ENCODE data around the gene ACSF3.

The ACSF3 gene

GRCh38 chr16:89095491-89095951 is 1.9 kb downstream of the ACSF3 start:
- TF ChIP-seq CTCF (IDR thresholded peaks at IDR 0.05; ENCODE audit: insufficient read depth, low read depth, low read length, missing control alignments), result no peak
- DNase-seq (ENCODE audit: low read depth), result no peak
- H3K4me3 ChIP-seq (ENCODE audit: low read length), result no peak overlapping the region

DNA sequence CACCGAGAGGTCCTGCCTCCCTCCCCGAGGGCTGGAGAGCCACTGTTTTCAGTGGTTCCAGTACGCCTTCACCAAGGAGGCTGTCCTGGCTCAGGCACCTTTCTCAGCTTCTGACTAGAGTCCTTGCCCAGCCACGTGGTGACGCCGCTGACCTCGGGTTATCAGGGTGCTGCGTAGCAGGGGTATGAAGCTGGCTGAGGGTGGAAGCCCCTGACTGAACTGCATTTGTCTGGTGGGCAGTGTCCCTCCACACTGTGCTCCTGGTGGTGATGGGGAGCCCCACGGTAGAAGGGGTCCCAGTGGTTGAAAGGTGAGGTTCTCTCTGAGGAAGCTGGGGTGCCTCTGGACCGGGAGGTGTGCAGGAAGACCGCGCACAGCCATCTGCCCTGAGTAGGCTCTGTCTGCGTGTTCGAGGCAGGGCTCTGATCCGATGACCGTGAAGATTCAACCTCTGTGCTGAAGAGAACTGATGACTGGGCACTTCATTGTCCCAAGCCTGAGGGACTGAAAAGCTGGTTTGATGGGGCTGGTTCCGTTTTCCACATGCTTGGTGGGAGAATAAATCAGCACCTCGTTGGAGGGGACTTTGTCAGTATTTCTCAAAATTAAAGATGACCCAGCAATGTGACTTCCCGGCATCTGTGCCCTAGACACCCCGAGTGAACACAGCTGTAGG is 2.5 kb downstream of the ACSF3 start:
- no peak for TF ChIP-seq CTCF (IDR thresholded peaks at IDR 0.05; ENCODE audit: insufficient read depth, low read depth, low read length, missing control alignments)
- DNase-seq (ENCODE audit: low read depth), result no peak
- no peak overlapping the region for H3K4me3 ChIP-seq (ENCODE audit: low read length)

DNA sequence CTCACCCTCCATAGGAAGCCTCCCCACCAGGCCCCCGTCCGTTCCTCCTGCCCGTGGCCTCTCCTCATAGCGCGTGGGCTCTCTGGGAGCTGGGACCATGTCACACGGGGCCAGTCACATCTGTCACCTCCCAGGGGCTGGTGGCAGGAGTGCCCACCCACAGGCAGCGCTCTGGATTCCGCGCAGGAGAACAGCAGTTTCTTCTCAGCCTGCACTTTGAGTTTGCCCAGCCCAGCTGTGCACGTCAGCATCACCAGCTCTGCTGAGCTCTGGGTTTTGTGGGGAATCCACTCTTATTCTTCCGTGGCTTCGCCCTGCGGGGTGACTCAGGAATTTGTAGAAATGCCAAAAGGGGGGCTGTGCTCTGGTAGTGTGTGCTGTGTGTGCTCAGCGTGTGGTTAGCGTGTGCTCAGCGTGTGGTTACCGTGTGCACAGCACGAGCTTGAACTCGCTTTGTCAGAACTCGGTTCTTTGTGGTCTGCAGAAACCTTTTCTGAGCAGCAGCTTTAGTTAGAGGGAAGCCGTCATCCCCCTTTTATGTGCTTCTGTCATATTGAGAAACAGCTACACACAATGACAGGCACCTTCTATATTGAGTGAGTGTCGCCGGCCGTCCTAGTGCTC is 3.2 kb downstream of the ACSF3 start:
- no peak overlapping the region for H3K4me3 ChIP-seq (ENCODE audit: low read length)
- DNase-seq (ENCODE audit: low read depth), result no peak
- TF ChIP-seq CTCF (IDR thresholded peaks at IDR 0.05; ENCODE audit: insufficient read depth, low read depth, low read length, missing control alignments), result no peak

DNA sequence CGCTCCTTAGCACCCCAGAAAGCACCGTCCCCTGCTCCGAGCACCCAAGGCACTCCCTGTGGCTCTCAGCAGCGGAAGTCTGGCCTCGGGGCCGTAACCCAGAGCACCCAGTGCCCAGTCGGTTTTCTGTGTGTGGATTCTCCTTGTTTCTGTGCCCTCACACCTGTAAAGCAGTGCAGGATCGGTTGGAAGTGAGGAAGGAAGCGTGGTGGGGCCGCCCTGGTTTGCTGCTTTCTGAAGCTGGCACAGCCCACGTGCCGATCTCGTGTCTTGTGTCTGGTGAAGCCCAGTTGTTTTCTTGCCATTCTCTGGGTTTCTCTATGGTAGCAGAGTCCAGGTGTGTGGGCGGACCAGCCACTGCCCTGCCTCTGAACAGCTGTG is 3.7 kb downstream of the ACSF3 start:
- H3K4me3 ChIP-seq (ENCODE audit: low read length), result no peak overlapping the region
- no peak for DNase-seq (ENCODE audit: low read depth)
- TF ChIP-seq CTCF (IDR thresholded peaks at IDR 0.05; ENCODE audit: insufficient read depth, low read depth, low read length, missing control alignments), result no peak

DNA sequence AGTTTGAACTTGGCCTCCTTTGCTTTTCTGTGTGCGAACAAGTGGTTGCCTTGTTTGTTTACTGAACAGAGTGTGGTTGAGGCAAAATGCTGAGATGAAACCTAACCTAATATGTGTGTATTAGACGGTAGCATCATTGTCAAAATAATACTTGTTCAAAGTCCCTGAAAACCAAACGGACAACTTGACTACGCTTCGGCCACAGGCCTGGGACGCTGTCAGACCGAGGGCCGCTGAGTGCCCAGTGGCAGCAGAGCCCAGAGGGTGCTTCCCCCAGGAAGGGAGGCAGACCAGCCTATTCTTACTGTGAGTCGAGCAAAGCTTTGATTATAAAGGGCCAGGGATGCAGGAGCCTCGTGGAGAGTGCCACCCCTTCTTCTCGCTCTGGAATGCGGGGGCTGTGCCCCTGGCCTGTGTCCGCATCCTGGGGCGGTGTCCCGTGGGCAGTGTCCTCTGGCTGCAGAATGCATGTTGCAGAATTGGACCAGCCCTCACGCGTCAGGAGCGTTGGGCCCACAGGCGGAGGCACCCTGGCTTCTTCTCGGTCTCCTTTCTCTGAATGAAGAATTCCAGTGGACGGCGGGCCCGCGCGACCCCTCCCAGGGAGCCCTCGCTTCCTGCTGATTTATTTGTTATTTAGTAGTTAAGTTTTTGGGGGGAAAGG is 5.2 kb downstream of the ACSF3 start:
- DNase-seq (ENCODE audit: low read depth), result no peak
- no peak overlapping the region for H3K4me3 ChIP-seq (ENCODE audit: low read length)
- TF ChIP-seq CTCF (IDR thresholded peaks at IDR 0.05; ENCODE audit: insufficient read depth, low read depth, low read length, missing control alignments), result no peak

DNA sequence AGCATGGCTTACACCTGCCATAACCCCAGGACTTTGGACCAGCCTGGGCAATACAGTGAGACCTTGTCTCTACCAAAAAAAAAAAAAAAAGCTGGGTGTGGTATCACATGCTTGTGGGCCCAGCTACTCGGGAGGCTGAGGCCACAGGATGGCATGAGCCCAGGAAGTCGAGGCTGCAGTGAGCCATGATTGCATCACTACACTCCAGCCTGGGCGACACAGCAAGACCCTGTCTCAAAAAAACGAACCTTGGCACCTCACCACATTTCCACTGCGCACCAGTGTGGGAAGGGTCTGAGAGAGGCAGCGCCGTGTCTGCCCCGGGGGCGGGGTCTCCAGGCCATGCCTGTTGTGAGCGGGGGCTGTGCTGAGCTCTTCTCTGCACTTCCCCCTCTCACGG is 6.3 kb downstream of the ACSF3 start:
- no peak for DNase-seq (ENCODE audit: low read depth)
- TF ChIP-seq CTCF (IDR thresholded peaks at IDR 0.05; ENCODE audit: insufficient read depth, low read depth, low read length, missing control alignments), result no peak
- H3K4me3 ChIP-seq (ENCODE audit: low read length), result no peak overlapping the region

Data from epithelial cell of esophagus (primary cell).